GM18858 (cell line): ENCODE results near the gene SLC4A5.

Experiments used
- ATAC-seq: cut with Tn5 transposase; IDR thresholded peaks from one replicate; pipeline ENCODE4 v1.9.1; 2021; ENCODE audit not compliant: unreplicated experiment

SLC4A5 gene

DNA sequence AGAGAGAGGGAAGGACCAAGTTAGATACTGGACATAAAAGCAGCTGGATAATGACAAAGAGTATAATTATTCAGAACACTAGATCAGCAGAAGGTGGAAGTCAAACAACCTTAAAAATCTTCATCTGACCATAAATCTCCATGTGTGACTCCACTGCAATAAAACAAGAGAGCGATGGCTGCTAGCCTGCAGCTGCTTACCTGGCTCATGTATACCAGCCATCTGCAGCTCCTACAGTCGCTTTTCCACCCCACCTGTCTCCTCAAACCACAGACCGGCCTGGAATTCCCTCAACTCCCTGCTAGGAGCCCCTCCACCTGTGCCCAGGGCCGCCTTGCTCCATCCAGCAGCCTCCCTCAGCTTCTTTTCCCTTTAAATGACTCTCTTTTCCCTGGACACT is 64.5 kb downstream of the SLC4A5 start:
- no peak for ATAC-seq

DNA sequence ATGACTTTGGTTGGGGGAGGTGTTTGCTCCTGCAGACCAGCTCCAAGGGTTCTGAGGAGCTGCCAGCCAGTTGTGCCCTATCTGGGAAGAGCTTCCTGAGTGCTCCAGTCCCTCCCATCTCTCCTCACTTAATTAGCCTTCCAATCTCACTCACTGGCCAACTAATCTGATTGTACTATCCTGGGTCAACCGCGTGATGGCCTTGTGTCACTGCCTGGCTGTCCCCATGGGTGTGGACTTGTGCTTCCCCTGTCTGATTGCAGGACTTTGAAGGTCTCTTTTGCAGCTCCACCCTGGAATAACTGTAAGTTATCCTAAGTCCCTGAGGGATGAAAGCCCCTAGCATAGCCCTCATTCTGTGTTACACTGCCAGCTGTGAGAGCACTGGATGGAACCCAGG is 65.0 kb downstream of the SLC4A5 start:
- ATAC-seq = no peak

DNA sequence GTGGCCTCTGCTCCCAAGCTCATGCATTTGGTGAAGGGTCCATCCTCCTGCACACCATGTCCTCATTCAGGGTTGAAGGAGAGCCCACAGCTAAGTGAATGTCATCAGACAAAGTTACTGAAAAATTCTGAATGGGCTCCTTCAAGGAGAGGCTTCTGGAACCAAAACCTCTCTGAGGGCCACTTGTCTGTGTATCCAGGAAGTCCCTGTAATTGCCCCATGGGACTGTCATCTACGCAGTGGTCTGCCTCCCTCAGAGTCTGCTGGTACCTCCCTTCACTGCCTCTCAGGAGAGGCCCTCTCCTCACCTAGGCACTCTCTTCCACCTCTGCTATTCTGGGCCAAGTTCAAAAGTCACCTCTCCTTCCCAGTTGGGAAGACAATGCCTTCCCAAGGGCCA is 68.0 kb downstream of the SLC4A5 start:
- no peak for ATAC-seq

DNA sequence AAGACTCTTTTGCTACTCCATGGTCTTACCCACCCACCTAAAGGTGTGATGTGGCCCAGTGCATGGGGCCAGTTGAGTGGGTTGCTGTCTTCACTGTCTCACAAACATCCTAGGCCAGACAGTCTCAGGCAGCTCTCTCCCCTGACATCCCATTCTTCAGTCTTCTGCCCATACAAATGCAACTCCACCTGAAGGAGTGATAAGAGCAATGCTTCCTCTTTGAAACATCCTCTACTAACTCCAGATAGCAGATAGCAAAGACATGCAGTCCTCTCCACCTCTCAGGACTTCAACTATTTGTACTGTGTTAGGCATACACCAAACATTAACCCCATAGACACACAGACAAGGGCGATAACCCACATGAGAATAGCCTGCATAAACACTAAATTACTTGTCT is 73.5 kb downstream of the SLC4A5 start:
- no peak for ATAC-seq

DNA sequence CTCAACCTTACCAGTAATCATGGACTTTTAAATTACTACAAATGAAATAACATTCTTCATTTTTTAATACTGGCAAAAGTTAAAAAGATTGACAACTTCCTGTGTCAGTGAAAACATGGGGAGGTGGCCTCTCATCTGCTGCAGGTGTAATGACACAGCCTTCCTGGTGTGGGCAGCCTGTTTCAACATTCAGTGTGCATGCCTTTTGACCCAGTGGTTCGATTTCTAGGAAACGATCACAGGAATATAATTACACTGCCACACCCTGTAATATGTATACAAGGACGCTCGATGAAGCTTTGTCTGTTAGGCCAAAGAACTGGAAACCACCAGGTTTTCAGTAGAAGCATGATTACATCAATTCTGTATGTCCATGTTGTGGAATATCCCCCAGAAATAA is 76.1 kb downstream of the SLC4A5 start:
- ATAC-seq = no peak

DNA sequence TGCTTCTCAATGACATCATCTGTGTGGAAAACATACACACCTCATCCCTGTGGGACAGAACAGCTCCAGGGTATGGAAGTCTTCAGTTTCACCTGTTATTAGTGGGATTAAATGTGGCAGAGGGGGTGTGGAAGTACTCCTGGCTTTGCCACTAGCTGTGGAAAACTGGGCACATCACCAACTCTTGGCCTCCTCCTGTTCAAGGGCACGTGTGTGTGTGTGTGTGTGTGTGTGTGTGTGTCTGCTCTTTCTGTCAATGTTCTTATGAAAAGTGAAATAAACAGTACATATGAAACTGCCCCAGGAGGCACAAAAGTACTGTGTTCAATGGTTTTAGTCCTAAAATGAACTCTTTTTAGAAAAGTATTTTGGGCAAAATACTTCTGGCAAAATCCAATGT is 78.9 kb downstream of the SLC4A5 start:
- ATAC-seq = no peak

DNA sequence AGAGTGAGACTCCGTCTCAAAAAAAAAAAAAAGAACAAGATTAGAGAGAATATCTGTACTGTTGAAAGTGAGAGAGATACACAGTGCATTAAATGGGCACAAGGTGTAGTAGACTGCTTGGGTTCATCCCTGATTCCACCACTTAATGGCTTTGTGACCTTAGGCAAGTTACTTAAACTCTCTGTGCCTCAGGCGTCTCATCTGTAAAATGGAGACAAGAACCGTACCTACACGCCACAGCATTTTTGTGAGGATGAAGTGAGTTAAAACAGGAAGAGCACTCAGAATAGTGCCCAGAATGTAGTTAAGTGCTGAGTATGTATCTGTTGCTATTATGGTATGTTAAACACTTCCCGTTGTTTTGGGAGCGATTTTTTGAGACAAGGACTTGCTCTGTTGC is 80.5 kb downstream of the SLC4A5 start:
- no peak for ATAC-seq

DNA sequence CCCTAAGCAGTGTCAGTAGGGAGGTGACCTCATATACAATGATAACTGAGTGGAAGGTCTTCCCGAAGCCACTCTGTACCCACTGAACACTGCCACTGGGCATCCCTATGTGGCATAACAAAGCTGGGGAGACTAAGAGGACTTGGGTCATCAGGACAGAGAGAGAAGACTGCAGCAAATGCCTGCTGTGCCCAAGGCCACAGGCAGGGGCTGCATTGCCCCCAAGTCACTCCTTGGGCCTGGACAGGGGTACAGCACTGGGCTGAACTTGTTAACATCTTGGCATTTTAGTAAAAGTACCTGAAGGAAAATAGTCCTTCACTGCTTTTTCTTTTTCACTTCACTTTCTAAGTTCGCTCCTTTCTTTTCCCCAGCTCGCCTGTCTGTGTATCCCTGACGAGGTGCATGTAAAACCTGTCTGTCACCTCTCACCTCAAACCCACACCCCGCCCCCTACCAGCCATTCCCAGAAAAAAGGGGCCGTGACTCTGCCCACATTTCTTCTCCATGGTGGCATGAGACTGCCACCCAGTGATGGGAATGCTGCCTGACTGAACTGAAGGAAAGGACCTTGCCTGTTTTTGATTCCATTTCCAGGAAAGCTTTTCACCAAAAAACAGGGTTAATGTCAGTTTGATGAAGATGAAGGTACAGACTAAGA is 81.9 kb downstream of the SLC4A5 start:
- no peak for ATAC-seq

DNA sequence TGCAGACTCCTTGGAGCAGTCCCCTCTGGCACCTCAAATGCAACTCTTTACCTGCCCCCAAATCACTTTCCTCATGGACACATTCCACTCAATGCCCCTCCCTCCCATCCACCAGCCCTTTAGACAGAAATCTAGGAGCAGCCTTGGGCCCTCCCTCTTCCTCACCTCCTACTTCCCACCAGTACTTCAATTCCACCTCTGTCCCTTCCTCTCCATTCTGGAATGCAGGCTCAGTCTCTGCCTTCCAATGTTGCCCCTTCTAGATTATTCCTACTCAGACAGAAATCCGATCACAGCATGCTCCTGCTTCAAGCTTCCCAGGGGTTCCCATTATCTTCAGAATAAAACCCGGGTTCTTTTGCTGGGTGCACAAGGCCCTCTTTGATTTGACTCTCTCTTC is 82.7 kb downstream of the SLC4A5 start:
- no peak for ATAC-seq

DNA sequence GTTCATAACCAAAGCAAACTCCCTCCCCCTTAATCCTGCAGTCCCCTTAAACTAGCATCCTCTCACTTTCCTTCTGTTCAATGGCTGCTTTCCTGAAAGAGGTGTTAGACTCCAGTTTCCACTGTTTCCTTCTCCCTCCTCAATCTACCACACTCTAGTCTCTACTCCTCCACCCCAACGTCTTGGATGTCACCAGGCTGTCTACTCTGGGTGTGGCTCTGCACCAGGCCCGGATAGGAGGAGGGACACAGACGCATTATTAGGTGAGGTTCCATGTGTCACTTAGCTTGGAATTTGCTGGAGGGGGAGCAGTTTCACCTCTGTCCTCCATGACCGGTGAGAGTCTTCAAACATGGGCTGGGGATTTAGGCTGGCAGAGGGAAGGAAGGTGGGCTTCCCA is 83.5 kb downstream of the SLC4A5 start:
- no peak for ATAC-seq

DNA sequence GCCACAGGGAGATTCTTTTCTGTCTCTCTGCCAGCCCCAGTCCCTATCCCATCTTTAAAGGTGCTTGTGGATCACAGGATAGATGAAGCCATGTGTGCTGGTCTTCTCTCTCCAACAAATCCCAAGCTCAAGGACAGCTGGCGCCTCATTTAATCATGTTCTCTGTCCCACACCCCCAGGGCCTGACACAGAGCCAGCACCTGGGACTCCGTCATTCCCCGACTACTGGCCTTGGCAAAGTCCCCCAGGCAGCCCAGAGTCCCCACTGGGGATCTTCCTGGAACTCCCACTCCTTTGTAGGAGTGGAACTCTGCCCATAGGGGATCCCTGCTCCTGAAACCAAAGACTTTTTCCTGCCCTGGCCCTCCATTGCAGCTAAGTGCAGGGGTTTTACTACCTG is 84.0 kb downstream of the SLC4A5 start:
- no peak for ATAC-seq

DNA sequence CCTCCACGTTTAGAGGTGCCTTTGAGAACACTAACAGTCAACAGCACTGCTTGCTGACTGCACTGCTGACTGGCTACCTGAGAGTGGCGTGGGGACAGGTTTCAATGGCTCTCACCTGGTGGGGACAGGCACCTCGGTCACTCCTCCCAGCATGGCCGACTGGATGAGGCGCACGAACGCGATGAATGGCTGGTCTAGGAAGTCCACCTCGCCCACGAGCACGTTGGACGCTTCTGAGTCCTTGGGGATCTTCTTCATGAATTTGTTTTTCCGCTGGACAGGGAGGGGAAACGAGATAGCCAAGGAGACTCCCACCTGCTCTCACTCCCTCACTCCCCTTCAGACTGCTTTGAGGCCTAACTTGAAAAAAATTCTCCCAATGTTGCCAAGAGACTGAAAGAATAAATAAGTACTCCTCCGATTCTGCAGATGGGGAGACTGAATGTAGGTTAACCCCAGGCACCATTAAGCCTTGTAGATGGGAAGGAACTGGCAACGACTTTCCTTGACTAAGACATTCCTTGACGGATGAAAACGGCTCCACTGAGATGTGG is 87.5 kb downstream of the SLC4A5 start:
- no peak for ATAC-seq

DNA sequence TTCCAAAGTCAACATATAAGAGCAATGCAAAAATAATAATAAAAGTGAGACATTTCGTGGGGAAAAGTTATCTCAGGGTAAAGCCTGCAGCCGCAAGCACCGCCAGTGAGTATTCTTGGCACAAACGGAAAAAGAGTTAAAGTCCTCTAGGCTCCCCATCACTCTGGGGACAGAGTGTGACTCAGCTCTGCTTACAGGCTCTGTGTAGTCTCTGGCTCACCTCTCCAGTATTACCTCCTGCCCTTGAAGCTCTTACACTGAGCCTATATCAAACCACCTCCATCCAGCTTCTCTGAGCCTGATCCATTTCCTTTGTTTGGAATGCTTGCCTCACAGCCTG is 89.3 kb downstream of the SLC4A5 start:
- no peak for ATAC-seq

DNA sequence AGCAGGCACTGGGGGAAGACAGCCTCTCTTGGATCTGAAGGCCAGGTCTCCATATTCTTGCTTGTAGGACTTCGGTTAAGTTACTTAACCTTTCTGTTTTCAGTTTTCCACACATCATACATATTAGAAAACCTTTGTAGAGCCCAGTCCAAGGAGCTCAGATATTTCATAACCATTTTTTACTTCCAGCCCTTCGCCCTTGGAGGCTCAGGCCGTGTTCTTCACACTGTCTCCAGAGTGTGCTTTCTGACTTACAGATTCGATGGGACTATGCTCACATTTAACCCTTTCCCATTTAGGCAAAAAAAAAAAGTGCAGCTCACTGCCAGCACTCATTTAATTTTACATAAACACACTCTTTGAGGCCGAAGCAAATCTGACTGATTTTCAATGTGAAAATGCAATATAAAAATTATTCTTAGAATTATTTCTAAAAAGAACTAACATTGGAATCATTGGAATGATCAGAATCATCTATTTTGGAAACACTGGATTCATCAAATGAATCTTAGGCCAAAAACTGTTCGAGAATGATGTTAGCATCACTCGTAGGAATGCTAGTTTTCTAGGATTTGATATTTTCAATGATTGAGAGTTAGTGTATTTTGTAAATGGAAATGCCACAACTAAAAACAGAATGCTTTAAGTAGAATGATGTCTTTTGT is 89.8 kb downstream of the SLC4A5 start:
- ATAC-seq = no peak

DNA sequence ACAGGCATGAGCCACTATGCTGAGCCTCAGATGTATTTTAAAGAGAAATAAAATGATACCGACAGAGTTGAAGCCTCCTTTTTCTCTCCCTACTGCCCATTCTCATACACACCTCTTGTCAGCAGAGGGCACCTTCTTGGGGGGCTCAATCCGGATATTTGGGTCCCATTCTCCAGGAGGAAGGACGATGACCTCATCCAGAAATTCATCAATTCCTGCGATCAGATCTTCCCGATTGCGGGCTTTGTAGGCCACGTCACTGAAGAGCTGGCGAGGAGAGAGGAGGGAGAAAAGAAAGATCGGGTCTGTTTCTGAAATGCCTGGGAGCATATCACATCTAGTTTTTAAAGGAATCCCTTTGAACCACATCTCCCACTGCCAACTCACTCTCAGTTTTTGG is 90.4 kb downstream of the SLC4A5 start:
- no peak for ATAC-seq

DNA sequence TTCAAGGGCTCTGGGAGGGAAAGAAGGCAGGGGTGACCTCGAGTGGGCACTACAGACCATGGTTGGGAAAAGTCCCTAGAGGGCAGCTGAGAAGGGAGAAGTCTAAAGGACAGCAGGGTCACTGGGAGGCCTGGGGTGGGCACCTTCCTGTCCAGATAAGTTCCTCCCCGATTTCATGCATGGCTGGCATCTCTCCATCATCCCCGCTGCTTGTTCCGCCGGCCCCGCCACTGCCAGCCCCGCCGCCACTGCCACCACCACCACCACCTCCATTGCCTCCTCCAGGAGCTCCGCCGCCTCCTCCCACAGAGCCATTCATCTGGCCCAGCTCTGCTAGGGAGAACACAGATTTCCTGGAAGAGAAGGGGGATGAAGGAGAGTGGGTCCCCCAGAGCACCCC is 91.2 kb downstream of the SLC4A5 start:
- ATAC-seq = no peak

DNA sequence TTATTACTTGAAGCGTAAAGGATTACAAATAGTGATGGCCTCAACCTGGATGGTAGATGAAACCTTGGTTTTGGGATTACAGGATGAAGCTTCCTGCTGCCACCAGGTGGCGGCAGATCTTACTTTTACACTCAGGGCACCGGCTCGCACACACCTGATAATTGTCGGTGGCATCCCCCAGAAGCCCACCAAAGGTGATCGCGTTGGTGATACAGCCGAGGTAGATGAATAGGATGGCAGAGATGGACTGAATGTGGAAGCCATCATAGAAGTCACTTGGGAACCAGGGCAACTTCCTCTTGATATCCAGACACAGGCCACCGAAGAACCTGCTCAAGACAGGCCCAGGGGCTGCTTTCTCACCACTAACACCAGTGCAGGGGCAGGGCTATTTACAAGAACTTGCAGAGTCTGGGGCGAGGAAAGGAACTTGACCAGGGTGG is 93.0 kb downstream of the SLC4A5 start:
- ATAC-seq = no peak

DNA sequence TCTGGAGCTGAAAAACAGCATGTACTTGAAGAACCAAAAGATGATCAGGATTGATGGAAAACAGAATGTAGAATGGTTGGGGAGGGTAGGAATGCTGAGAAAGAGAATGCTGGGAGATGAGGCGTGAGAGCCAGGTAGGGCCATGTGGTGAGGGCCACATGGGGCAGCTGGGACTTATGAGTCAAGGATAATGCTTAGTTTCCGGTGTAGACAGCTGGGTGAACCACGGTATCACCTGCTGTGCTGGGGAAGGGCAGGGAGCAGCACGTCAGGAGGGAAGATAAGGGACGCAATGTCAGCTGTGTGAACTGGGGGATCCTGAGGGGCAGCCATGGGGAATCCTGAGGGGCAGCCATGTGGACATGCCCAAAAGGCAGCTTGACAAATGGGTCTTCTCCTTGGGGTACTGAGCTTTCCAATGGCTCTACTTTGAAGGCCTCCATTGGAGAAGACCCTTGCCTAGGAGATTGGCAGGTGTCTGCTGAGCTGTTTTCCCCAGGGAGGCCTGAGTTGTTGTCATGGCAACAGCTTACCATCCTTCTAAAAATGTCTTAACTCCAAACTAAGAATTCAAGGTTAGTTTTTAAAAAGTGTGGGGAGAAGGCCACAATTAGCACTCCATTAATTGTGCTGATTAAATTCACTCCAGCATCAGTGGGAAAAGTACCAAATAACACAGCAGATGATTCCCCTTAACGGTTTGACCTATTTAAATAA is 93.7 kb downstream of the SLC4A5 start:
- no peak for ATAC-seq

DNA sequence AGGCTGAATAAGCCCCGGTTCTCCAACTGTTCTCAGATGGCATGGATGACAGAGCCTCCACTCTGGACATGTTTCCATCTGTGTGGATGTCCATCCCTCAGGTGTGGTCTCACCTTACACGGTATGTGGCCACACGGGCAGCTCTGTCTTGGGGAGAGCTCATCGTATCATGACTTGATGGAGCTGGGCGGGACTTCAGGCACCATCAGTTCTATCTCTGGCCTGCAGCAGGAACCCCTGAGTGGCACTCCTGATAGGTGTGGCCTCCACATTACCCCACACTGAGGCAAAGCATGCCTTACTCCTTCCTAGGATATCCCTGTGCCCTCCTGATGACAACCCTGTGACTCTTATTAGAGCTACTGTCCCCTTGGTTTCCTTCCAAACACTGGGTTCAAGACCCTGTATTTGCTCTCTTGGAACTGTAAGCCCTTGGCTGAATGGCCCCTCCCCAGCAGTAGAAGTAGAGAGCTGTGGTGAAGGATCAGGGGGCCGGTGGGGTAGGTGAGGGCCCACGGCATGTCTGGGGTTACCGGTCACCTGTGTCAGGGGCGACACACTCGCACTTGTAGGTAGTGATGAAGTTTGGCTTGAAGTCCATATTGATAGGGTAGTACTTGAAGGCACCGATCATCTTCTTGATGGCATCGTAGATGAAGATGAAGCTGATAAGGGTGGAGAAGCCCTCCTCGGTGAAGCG is 96.6 kb downstream of the SLC4A5 start:
- no peak for ATAC-seq

DNA sequence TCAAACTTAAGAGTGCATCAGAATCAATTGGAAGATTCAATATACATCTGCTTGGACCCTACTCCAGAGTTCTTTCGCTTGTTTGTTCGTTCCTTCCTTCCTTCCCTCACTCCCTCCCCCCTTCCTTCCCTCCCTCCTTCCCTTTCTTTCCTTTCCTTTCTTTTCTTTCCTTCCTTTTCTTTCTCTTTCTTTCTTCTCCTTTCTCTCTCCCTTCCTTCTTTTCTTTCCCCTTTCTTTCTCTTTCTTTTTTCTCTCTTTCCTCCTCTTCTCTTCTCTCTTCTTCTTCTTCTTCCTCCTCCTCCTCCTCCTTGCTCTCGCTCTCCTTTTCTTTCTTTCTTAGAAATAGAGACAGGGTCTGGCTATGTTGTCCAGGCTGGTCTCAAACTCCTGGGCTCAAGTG is 98.9 kb downstream of the SLC4A5 start:
- no peak for ATAC-seq

DNA sequence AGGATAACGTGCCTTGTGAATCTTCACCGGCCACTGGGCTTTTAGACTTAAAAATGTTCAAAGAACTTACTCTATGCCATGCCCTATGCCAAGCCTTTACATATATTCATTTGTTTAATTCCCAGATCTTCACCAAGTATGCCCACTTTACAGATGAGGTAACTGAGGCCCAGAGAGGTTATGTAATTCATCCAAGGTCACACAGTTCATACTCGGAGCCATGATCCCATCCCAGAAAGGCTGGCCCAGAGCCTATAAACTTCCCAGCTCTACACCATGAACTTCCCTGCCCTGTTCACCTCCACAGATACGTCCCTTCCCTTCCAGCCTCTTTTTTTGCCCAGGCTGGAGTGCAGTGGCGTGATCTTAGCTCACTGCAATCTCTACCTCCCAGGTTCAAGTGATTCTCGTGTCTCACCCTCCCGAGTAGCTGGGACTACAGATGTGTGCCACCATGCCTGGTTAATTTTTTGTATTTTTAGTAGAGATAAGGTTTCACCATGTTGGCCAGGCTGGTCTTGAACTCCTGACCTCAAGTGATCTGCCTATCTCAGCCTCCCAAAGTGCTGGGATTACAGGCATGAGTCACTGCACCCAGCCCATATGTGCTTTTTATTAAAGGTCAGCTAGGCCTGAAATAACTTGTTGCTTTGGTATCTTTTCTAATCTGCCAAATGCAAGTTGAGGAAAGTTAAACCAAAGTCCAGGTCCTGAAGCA is 100.7 kb downstream of the SLC4A5 start:
- no peak for ATAC-seq
